Cerebellar nuclear complex (tissue), 1 donor: ENCODE measurements around the gene UBQLN1.
A peak's percentile ranks its signal among the peaks of the same experiment; 100 is the strongest.
"Not testable (repeated sequence)": the region's sequence is repeated elsewhere in the genome, so short reads cannot be mapped to it uniquely, and the experiment has no call there.

Experiments
- DNase-seq, 2 experiments: peaks; one replicate each; lab custom pipeline; 2025; lab: John Stamatoyannopoulos, UW

Gene UBQLN1

GRCh38 chr9:83633255-83633654 lies 74.5 kb downstream of the UBQLN1 start:
- no peak for DNase-seq

- DNase-seq: no peak
Measured at GRCh38 chr9:83630938-83631457, 76.8 kb downstream of the UBQLN1 start.

GRCh38 chr9:83629433-83630104 lies 78.2 kb downstream of the UBQLN1 start:
- DNase-seq: no peak

- no peak for DNase-seq
Measured at GRCh38 chr9:83628540-83628939, 79.2 kb downstream of the UBQLN1 start.

- DNase-seq: no peak
Measured at GRCh38 chr9:83625178-83625577, 82.6 kb downstream of the UBQLN1 start.

GRCh38 chr9:83623679-83624076 lies 84.1 kb downstream of the UBQLN1 start:
- DNase-seq: no peak

- peak in 1 of 2 experiments; percentile 23 for DNase-seq
Measured at GRCh38 chr9:83622939-83623678, 84.6 kb downstream of the UBQLN1 start, which contains the start of gene IDNK. IDNK (plus strand) TSS chr9:83623143; CDS start chr9:83623172, 29 bp downstream.

GRCh38 chr9:83622433-83622938 lies 85.3 kb downstream of the UBQLN1 start:
- no peak for DNase-seq

- DNase-seq: no peak
Measured at GRCh38 chr9:83620841-83621636, 86.7 kb downstream of the UBQLN1 start.

GRCh38 chr9:83617299-83617698 lies 90.5 kb downstream of the UBQLN1 start:
- no peak for DNase-seq

GRCh38 chr9:83613298-83613697 lies 94.5 kb downstream of the UBQLN1 start:
- not testable (repeated sequence) for DNase-seq
